ENCODE data around the gene FMO2.
"Not testable (repeated sequence)": the region's sequence is repeated elsewhere in the genome, so short reads cannot be mapped to it uniquely, and the experiment has no call there.

The FMO2 gene

DNA sequence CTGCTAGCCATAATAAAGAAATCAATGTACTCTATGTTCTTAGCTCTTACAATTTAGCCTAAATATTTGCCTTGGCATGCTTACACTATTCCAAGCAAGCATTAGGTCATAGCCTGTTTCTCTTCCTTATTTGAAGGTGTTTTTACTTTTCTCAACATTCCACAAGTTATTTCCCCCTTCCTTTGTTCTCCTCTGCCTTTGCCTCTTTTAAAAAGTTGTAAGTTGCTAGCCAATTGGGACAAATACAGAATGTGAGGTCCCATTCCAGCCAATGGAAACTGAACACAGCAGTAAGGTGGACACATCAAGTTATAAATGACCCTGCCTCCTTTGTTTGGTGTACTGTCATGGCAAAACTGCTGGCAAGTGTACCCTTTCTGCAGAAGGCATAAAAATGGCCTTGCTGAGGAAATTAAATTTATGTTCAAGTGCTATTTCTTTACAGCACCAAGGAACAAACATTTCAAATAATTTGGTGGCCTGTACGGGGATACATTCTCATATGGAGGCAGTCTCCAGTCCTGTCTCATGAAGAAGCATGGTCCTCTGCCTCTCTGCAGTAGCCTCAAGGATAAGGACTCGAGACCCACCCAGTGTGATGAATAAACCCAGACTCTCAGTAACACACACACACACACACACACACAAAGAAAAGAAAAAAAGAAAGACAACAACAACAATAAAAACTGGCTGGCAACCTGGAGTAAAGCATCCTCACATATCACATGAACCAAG, 34.4 kb downstream of the FMO2 start:
- DNase-seq (ENCODE audit: low read depth in 2 of 2), result no peak

DNA sequence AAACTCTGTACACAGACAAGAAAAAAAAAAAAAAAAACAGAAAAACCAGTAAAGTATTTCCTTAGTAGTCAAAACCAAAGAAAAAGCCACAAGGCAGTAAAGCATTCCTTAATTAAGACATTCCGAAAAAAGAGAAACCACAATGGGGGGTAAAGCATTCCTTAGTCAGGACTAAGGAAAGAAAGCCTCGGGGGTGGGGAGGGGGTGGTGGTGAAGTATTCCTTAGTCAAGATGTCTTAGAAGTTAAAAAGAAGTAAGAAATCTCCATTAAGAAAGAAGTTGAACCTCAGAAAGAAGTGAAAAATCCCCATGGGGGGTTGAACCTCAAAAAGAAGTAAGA, 35.0 kb downstream of the FMO2 start:
- no peak for DNase-seq (ENCODE audit: low read depth in 2 of 2)

DNA sequence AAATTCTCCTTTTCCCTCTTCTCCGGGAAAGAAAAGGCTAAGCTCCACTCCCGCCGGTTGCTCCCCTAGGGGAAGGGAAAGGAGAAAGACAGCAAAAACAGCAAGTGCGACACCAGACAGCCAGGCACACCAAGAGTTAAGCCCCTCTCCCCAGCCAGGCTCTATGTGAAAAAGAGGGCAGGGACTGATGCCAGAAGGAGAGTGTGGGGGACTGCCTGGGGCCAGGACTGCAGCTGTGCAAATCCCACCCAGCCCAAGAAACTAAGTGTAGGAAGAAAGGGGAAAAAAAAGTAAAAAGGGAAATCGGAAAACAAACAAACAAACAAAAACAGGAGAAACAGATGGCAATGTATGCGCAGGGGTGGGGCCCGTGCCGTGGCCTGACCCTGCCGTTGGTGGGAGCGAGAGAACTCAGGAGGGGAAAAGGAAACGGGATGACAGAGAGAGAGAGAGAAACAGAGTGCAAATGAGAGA, 35.5 kb downstream of the FMO2 start:
- DNase-seq (ENCODE audit: low read depth in 2 of 2), result no peak

DNA sequence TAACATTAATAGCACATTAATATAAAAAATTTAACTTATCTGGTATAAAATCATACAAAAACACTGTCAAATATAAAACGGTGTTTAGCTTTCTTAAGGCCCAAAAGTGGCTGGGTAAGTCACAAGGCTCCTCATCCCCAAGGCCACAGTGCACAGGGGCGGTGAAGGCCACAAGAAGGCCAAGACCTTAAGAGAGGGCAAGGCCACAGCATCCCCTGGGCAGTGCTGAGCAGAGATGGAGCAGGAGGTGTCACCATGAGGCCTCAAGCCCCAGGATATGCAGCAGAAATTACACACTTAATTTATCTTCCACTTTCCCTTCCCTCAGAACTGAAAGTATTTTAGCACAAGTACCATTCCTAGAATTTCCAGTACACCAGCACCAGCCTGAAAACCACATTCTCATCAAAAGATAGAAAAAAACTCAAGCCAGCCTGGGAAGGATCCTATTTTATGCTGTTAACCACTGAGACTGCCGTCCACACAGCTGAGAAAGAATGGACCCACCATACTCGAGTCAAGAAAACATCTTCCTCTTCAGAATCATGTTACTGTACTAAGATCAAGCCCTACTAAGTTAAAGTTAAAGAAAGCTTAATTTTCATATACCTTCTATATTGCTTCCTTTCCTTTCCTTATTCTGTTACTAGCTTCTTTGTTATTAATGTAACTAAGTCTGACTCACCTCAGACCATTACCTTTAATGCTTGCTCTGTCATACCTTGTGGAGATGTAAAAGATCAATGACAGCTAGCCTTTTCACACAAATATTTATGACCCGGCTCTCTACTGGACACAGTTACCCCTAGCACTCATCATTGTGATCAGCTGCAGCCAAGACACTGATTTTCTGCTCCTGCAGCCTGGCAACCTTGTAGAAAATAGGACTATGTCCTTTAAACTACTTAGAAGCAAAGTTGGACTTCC, 36.8 kb downstream of the FMO2 start:
- DNase-seq (ENCODE audit: low read depth in 2 of 2), result no peak

DNA sequence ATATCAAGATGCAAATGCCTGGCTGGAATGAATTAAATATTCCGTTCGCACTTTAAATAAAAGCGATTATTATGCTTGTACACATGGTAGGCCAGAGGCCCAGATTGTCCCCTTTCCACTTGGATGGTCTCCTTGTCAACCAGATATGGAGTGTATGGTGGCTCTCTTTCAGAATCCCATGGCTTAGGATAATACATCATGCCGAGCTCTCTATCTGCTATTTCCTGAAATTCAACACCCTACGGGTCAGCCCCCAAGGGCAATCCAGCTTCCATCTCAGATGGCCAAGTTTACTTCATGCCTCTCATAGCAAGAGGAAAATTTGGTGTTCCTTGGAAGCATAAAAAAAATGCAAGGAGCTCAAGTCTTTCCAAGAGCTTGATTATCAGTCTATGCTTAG, 37.8 kb downstream of the FMO2 start:
- no peak for DNase-seq (ENCODE audit: low read depth in 2 of 2)

DNA sequence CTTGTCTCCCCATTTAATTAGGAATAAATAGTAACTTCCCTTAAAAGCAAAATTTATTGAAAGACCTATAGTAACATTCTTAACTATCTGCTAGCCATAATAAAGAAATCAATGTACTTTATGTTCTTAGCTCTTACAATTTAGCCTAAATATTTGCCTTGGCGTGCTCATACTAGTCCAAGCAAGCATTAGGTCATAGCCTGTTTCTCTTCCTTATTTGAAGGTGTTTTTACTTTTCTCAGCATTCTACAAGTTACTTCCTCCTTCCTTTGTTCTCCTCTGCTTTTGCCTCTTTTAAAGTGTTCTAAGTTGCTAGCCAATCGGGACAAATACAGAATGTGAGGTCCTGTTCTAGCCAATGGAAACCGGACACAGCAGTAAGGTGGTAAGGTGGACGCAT, 39.2 kb downstream of the FMO2 start:
- DNase-seq (ENCODE audit: low read depth in 2 of 2), result not testable (repeated sequence)

DNA sequence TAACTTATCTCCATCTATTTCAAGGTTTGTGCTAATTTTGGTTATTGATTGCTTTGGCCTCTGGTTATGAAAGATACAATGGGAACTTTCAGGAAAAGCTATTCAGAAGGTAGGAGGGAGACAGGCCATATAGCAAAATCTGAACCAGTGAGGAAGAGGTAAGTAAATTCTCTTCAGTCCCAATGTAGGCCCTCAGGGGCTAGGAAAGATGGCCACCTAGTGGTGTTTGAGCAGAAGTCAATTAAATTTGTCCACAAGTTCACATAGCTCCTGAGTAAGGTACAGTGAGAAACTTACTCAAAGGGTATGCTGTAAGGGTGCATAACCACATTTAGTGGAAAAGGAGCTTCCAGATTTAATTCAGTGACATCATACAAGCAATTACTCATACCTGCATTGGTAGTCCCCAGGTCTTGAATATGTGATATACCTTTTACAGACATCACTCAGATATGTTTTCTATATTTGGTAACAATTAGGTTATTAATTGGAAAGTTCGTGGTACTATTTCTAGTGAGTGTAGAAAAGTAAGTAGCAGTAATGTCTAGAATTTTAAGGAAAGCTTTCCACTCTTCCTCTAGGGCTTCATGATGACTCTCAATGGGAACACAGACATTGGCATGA, 41.8 kb downstream of the FMO2 start:
- DNase-seq (ENCODE audit: low read depth in 2 of 2), result no peak

DNA sequence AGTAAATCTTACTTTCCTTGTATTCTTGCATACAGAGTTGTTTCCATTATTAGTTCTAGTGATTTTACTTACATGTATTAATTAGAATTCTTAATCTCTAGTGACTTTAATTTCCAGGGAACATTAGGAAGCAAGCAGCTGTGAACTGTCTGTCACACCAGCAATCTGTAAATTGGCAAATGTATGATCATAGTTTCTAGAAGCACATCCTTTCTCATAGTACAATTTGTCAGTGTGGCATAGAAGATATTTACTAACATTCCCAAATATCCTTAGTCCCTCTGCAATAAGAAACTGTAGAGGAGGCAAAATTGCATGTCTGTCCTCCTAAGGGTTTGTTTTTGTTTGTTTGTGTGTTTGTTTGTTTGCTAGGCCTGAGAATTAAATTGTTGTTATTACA, 46.2 kb downstream of the FMO2 start:
- DNase-seq (ENCODE audit: low read depth in 2 of 2), result no peak

DNA sequence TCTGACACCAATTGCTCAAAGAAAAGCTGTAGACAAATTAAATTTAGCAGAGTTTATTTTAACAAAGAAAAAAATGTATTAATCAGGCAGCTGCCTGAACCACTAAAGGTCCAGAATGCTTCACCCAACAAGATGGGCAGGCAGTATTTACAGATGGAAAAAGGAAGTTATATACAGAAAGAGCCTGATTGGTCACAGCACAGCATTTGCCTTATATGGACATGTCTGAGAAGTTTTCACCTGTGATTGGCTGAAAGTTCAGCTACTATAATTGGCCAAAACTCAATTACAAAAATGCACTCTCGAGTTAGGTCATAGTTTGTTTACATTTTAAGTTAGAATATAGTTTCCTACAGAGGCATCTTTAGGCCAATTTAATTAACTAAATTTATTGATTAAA, 48.1 kb downstream of the FMO2 start:
- DNase-seq (ENCODE audit: low read depth in 2 of 2), result no peak

DNA sequence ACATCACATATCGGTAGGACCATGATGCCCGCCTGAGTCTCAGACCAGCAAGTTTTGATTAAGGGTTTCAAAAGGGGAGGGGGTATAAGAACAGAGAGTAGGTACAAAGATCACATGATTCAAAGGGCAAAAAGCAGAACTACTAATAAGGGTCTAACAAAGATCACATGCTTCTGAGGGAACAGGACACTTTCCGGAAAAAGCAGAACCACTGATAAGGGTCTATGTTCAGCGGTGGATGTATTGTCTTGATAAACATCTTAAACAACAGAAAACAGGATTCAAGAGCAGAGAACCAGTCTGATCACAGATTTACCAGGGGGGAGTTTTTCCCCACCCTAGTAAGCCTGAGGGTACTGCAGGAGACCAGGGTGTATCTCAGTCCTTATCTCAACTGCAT, 51.1 kb downstream of the FMO2 start:
- DNase-seq (ENCODE audit: low read depth in 2 of 2), result not testable (repeated sequence)

DNA sequence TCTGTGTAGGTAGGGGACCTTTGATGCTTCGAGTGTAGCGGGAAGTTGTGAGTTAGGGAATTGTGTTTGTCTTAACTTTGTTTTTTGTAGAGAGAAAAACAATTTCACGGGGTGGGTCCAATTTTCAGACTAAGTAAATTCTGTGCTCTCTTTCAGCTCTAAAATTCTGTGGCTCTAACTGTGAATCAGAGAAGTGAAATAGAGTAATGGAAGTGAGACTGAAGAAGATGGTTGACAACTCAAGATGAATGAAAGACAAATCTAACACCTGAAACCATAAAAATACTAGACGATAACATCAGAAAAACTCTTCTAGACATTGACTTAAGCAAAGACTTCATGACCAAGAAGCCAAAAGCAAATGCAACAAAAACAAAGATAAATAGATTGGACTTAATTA, 58.8 kb downstream of the FMO2 start:
- no peak for DNase-seq (ENCODE audit: low read depth in 2 of 2)

DNA sequence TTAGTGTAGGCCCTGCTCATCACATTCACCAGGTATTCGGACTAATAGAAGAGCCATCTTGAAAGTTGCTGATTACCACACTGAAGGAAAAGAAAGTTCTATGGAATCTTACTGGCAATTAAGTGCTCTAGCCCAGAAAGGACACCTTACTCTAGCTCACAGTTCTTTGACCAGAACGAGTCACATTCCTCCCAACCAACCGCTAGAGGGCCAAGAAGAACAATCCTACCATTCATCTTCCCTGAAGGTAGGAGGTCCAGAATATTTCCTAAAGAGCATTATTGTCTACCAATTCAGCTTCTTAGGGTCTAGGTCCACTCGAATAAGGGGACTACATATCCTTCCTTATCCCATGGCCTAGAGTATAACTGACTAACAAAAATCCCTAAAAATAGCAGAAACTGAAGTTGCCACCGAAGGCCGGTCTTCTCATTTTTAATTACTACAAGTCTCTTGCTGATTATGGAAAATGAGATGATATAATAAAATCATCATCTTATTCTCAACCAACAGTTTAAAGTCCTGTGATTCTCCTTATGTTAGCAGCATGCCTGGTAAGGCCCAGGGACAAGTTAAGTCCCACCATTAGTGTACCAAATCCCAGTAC, 60.5 kb downstream of the FMO2 start:
- DNase-seq (ENCODE audit: low read depth in 2 of 2), result no peak

DNA sequence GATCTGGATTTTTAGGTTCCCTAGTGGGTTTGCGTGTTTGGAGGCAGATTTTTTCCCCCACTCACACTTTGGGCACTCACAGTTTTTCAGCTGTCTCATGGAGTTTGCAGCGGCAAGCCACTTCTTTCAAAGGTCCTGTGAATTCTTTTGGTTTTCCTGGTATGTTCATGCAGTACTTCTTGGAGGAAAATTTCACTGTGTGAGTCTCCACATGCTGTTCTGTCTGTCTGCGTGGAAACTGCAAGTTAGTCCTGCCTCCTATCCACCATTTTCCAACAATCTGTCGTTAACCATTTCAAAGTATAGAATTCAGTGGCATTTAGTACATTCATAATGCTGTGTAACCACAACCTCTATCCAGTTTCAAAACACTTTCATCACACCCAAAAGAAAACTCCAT, 62.4 kb downstream of the FMO2 start:
- no peak for DNase-seq (ENCODE audit: low read depth in 2 of 2)

DNA sequence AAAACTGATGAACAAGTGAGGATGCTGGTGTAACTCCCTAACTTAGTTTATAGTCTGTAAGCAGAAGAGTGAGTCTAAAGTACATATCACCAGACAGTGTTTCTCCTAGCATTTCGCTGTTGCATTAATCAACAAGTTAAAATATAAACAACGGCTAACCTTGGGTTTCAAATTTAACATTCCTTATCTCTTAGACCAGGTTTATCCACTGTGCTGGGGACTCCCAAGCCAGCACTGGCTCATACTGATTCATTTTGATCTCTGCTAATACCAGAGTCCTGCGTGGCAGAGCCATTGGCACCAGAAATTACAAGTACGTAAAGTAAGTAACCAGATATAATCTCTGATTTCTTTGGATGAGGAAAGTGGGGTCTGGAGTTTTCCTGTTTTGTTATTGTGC, 63.2 kb downstream of the FMO2 start, which contains the start of gene FMO1:
Gene FMO1, plus strand, starts transcription at position 193 of the 400 bp plus-strand sequence. CDS start 9,594 bp downstream, outside the sequence.
- no peak for DNase-seq (ENCODE audit: low read depth in 2 of 2)

DNA sequence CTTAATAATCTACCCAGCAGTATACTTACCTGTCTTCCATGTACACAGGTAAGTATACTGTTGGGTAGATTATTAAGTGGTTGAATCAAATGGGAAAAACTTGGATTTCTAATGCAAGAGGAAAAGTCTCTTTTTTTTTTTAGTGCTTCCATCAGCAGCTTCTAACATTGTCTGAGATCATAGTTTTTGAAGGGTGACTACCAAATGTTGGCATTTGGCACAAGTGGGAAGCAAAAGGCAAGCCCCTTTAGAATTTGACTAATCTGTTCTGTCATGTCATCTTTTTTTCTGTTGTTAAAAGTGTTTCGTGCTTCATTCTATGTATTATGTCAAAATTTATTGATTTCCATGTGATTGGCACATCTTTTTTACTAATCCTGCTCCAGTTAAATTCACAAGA, 63.7 kb downstream of the FMO2 start:
- DNase-seq (ENCODE audit: low read depth in 2 of 2), result no peak

DNA sequence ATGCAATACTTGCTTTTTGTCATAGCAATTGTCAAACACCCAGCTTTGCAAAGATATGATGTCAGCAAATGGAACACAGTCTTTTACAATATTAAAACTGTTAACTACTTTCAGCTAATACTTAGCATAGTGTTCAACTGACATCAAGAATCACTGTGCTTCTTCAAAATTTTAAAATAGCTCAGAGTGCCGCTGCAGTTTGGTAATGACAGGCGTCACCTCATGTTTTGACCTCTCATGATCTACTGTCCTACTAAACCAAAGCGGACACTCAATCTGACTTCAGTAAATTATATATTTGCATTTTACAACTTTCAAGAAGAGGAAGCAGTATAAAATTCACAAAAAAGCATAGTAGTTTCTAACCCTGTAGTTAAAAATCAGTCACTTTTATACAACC, 65.2 kb downstream of the FMO2 start:
- no peak for DNase-seq (ENCODE audit: low read depth in 2 of 2)

DNA sequence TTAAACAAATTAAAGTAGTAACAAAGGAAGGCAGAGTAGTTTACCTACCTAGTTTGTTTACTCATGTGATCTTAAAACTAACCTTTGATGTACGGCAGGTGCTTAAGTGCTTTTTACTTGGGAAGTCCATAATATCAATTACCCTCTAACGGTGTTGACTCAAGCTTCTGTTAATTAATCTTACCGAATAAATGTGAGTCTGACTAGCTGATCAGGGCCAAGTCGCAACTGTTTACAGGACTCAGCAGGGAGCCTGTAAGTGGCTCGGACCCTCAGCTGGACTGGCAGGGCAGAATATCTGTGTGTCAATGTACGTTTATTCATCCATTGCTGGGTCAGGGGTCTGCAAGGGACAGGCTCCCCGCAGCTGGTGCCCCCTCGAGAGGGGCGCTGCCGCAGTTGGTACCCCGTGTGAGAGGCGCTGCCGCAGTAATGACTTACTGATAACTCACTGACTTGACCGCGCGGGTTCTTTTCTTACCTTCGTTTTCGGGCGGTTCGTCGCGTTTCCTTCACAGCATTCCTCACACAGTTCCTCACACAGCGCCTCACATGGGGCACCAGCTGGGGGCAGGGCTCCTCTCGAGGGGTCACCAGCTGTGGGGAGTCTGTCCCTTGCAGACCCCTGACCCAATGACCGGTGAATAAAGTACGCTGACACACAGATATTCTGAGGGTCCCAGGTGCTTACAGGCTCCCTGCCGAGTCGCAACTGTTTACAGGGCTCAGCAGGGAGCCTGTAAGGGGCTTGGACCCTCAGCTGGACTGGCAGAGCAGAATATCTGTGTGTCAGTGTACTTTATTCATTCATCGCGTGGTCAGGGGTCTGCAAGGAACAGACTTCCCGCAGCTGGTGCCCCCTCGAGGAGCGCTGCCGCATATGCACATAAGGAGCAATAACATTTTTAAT, 66.2 kb downstream of the FMO2 start:
- DNase-seq (ENCODE audit: low read depth in 2 of 2), result no peak

DNA sequence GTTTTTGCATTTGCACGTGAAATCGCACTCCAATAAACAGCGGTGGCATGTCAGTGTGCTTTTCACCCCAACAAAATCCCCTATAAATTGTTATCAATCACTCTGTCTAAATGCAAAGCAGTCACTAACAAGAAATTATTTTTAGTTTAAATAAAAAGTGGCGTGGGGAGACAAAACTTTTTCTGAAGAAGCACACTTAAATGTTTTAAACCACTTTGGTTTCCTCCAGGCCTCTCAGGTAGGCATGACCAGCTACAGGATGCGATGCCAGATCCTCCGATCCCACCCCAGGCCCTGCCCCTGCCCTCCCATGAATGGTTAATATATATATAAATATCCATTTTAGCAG, 66.8 kb downstream of the FMO2 start:
- DNase-seq (ENCODE audit: low read depth in 2 of 2), result no peak

DNA sequence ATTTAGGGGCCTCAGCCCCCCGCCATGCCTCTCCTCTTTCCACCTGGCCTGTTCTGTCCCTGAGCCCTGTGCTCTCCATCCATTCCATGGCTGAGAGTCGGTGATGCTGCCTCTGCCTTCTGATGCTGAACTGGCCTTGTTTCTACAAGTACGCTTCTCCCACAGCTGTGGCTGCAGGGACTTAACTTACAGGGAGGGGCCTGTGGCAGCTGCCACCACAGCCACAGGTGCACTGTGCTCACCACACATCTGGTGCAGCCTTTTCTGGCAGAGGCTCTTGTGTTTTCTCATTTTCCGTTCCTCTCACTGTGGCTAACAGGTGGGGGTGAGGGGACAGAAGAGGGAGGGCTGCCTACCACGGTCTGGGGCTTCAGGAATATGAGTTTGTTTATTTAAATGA, 67.4 kb downstream of the FMO2 start:
- DNase-seq (ENCODE audit: low read depth in 2 of 2), result no peak

DNA sequence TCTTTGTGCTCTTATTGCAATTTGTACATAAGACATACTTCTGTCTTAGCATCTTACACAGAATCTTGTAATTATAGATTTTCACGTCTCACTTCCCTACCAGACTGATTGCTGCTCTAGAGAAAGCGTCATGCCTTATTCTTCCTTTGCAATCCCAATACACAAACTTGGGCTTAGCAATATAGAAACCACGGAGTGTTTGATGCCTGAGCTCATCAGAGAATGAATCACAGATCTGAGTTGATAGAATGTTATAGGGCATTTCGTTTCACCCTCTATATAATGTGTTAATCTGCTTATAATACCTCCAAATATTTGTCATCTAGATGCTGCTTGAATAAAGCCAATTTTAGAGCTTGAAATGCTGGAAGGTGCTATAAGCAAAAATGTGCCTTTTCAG, 69.8 kb downstream of the FMO2 start:
- DNase-seq (ENCODE audit: low read depth in 2 of 2), result no peak

DNA sequence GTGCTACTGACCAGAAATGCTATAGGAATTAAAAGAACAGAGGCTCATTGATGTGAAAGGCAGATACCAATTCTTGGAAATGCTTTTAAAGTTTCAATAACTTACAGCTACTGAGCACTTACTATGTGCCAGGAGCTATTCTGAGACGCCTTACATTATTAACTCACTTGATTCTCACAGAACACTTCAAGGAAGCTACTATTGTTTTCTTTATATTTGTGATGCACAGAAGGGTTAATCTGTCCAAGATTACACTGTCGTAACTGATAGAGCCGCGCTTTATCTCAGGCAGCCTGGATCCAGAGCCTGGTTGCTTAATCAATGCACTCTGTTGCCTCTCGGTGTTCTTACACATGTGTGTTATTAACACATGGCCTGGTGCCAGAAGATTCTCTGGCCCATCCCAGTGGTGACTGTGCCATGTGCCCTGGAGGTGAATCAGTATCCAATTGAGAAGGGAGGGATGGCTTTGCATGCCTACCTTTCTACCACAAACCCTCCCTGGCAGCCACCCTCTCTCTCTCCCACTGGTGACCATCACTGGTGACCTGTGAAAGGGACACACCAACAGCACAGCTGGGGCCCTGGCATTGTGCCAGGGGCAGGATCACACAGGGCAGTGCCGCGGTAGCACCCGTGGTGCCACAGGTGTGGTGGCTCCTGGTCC, 72.0 kb downstream of the FMO2 start:
- DNase-seq (ENCODE audit: low read depth in 2 of 2), result no peak

All from stimulated activated CD8-positive, alpha-beta memory T cell treated with anti-CD3 and anti-CD28 coated beads, Interleukin-7, amount 100 ng/mL, for 4 hours (primary cell).